ENCODE data around the gene FKBP1A. TPM values are rescaled to one million over a fixed set of nuclear protein-coding genes. Genes with fewer than 3 reads are reported as not detected.

The FKBP1A gene
- total and polyA plus RNA-seq, 2 of the 4 experiments (the other 2 are of a cell fraction) = 120 to 528 TPM

DNA sequence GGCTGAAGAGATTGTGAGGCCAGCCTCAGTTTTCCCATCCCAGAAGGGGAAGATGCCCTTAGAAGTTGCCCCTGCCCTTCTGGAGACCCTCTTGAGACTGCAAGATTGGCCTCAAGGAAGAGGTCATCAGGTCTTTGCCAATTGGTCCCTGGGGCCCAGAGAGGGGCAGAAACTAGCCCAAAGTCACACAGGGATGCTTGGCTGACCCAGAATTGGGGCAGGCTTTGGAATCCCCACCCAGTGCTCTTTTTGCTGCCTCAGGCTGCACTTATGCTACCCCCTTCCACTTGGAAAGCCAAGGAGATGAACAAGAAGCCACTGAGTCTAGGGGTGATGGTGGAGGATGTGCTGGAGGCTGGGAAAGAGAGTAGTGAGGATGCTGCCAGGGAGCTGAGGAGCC, 24.9 kb upstream of the FKBP1A start:
- no peak overlapping the region for H3K18ac ChIP-seq (ENCODE audit: low read depth, low read length)
- no TSS peak for BruUV-seq (replicated peaks)
- H4K8ac ChIP-seq (ENCODE audit: low read depth in 2 of 2, low read length in 2 of 2) = peak overlapping the region in 1 of 2 experiments; percentile 74; a peak in 2 of 4 replicates
- H3K36me3 ChIP-seq (ENCODE audit: control insufficient read depth, insufficient read depth, low read length) = no peaks in the 10 kb centered on the region
- no peak overlapping the region for H3K27ac ChIP-seq (ENCODE audit: insufficient read depth, low read length)
- peak overlapping the region; percentile 74 for H2AFZ ChIP-seq (replicated peaks; ENCODE audit: low read length, poor library complexity)
- intact Hi-C loops (cut with micrococcal nuclease) (no loop called here), in situ Hi-C loops (cut with MboI; ENCODE audit: low sequenced_read_pairs) (no loop called here), dilution Hi-C loops (cut with HindIII; ENCODE audit: low sequenced_read_pairs, unreplicated experiment) (no loop called here)
- ChIA-PET POLR2A (ENCODE audit: unreplicated experiment) (no interaction called here), CTCF (interaction anchor here (1.0 to 1.4 kb wide), 3 partner anchors 9 to 105 kb away, joined by 3 to 4 read pairs (median 3); partner anchors contain the start of gene NSFL1C)
- DNase-seq = no peak
- no peak overlapping the region for H3K4me2 ChIP-seq (ENCODE audit: low read depth, low read length)
- H3K9me3 ChIP-seq (ENCODE audit: control insufficient read depth, insufficient read depth, low read length) = no peaks in the 10 kb centered on the region
- no peak for ATAC-seq (ENCODE audit: low read depth)
- no peak overlapping the region; the same call in 1 of the 2 replicates for H4K5ac ChIP-seq (ENCODE audit: low read depth, low read length)
- H3K79me1 ChIP-seq (ENCODE audit: low read depth in 1 of 2, low read length in 2 of 2) = peaks cover 0 to 10% of the 10 kb centered on the region in 2 experiments; a peak in 1 of 4 replicates
- no peak overlapping the region; the same call in 1 of the 2 replicates for H3K23ac ChIP-seq (ENCODE audit: low read depth, low read length)
- TF ChIP-seq, protein P1, sequence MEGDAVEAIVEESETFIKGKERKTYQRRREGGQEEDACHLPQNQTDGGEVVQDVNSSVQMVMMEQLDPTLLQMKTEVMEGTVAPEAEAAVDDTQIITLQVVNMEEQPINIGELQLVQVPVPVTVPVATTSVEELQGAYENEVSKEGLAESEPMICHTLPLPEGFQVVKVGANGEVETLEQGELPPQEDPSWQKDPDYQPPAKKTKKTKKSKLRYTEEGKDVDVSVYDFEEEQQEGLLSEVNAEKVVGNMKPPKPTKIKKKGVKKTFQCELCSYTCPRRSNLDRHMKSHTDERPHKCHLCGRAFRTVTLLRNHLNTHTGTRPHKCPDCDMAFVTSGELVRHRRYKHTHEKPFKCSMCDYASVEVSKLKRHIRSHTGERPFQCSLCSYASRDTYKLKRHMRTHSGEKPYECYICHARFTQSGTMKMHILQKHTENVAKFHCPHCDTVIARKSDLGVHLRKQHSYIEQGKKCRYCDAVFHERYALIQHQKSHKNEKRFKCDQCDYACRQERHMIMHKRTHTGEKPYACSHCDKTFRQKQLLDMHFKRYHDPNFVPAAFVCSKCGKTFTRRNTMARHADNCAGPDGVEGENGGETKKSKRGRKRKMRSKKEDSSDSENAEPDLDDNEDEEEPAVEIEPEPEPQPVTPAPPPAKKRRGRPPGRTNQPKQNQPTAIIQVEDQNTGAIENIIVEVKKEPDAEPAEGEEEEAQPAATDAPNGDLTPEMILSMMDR (conservative IDR thresholded peaks at IDR 0.05; ENCODE audit: low read depth, low read length) = no peak
- TF ChIP-seq RCOR1 (IDR thresholded peaks at IDR 0.05; ENCODE audit: insufficient replicate concordance, low read length) = no peak
- H3K9ac ChIP-seq (ENCODE audit: low read depth, low read length) = no peak overlapping the region
- peaks cover 4% of the 10 kb centered on the region; the same call in 1 of the 2 replicates for H3K4me1 ChIP-seq (ENCODE audit: control insufficient read depth, insufficient read depth, low read length)
- peak overlapping the region; percentile 77 for H3K4ac ChIP-seq (ENCODE audit: low read depth, low read length)
- no peak overlapping the region for H3K4me3 ChIP-seq (ENCODE audit: insufficient read depth, low read depth, low read length)
- H3K56ac ChIP-seq (ENCODE audit: extremely low read depth, insufficient read depth, low read length) = no peak overlapping the region
- H3K27me3 ChIP-seq (ENCODE audit: control insufficient read depth, insufficient read depth, low read length) = no peaks in the 10 kb centered on the region
- H4K20me1 ChIP-seq (ENCODE audit: insufficient read depth, low read length) = no peaks in the 10 kb centered on the region
- H2BK15ac ChIP-seq (ENCODE audit: low read depth, low read length) = peak overlapping the region; percentile 38; the same call in 1 of the 3 replicates
- peak overlapping the region; percentile 50 for H2BK5ac ChIP-seq (ENCODE audit: low read depth, low read length, poor library complexity, severe bottlenecking)
- peak overlapping the region; percentile 81; the same call in 1 of the 2 replicates for H2AK5ac ChIP-seq (ENCODE audit: low read depth, low read length)
- peak overlapping the region; percentile 62 for H2BK20ac ChIP-seq (ENCODE audit: low read depth, low read length)
- peak overlapping the region; percentile 65 for H3K14ac ChIP-seq (replicated peaks; ENCODE audit: low read depth, low read length)
- H2AK9ac ChIP-seq (replicated peaks; ENCODE audit: low read depth, low read length, poor library complexity) = peak overlapping the region; percentile 22
- peak overlapping the region; percentile 88; the same call in 1 of the 2 replicates for H2BK120ac ChIP-seq (ENCODE audit: low read depth, low read length)
- peaks cover 19% of the 10 kb centered on the region for H3K9me1 ChIP-seq (ENCODE audit: insufficient read depth, low read length)
- H4K91ac ChIP-seq (ENCODE audit: insufficient read depth, low read depth, low read length) = peak overlapping the region; percentile 32; the same call in 1 of the 2 replicates
